Adrenal gland (tissue), 12 donors: ENCODE measurements around the gene SERINC2. TPM values are rescaled to one million over a fixed set of nuclear protein-coding genes. Genes with fewer than 3 reads are reported as not detected.

Experiments
- DNase-seq, 7 donors: peaks; one replicate each; pipeline ENCODE4 v3.0.0-alpha.2; 2019 to 2020
- H3K27ac ChIP-seq, 5 donors: fragments of 200-600 bp; sonication (generic) in 4 of 5; 1 replicate in 3 of 5; 2 replicates in 2 of 5; pipeline versions ENCODE4 v1.5.1 to v1.8.0; 2016 to 2020; ENCODE audit warnings: mild to moderate bottlenecking in 1 of 5
- H3K27me3 ChIP-seq: fragments of 200-600 bp; 2 replicates; pipeline ENCODE4 v1.8.0; 2021
- H3K36me3 ChIP-seq, 2 donors: fragments of 200-600 bp; replicated peaks in 1 of 2; 1 replicate in 1 of 2; 2 replicates in 1 of 2; pipeline versions ENCODE4 v1.5.1 to v1.8.0; 2018 to 2022
- H3K4me1 ChIP-seq, 2 donors: fragments of 200-600 bp; replicated peaks in 1 of 2; 1 replicate in 1 of 2; 2 replicates in 1 of 2; pipeline versions ENCODE4 v1.5.1 to v1.8.0; 2018 to 2021
- H3K4me3 ChIP-seq, 4 donors: fragments of 200-600 bp; sonication (generic) in 3 of 4; one replicate each; pipeline ENCODE4 v1.5.1; 2016 to 2018
- H3K9me3 ChIP-seq, 3 donors: fragments of 200-600 bp; sonication (generic) in 1 of 3; replicated peaks in 1 of 3; 1 replicate in 2 of 3; 2 replicates in 1 of 3; pipeline versions ENCODE4 v1.5.1 to v1.8.0; 2016 to 2021
- CTCF ChIP-seq, 6 experiments: fragments of 450-650 bp in 4 of 6; fragments of 200-600 bp in 2 of 6; sonication (generic) in 1 of 6; IDR thresholded peaks; 1 replicate in 5 of 6; 2 replicates in 1 of 6; pipeline versions ENCODE4 v1.5.1 to v1.8.0; 2016 to 2021; ENCODE audit warnings: antibody characterized with exemption in 6 of 6, mild to moderate bottlenecking in 2 of 6, moderate library complexity in 1 of 6
- POLR2A ChIP-seq, 2 donors: fragments of 450-650 bp; IDR thresholded peaks; one replicate each; pipeline ENCODE4 v1.6.1; 2017; ENCODE audit warnings: antibody characterized with exemption in 2 of 2, mild to moderate bottlenecking in 2 of 2, moderate library complexity in 1 of 2
- WGBS, 4 donors: extraction: QIAGEN DNeasy Blood & Tissue Kit in 2 of 4; methylation state at CpG; one replicate each; pipeline versions ENCODE4 v1.1.5 to v1.1.7; 2013 to 2017; 5-methylcytosine and 5-hydroxymethylcytosine counted together
- intact Hi-C, 2 donors: fragments of 100-400 bp; cut with DNase I; formaldehyde crosslinking; loops; one replicate each; pipeline versions ENCODE4 v1.14.1 to v1.15.0; 2022 to 2023
- polyA plus RNA-seq, 3 donors: library from polyadenylated mRNA; stranded (reverse); fragments of 200-250 nt in 2 of 3; fragments of 350-450 nt in 1 of 3; fragmentation: Illumina TruSeq in 1 of 3; extraction: RNeasy Lipid Tissue Mini Kit (QIAGEN cat#74804) in 1 of 3; gene quantifications; one replicate each; pipeline ENCODE4 v1.2.3, GENCODE V29; 2013 to 2014
- total RNA-seq, 9 donors: library from RNA; depleted of rRNA in 4 of 9; stranded (reverse); fragments of >200 nt in 4 of 9; fragments of 120-200 nt in 1 of 9; fragmentation: NEBNext Ultra II Directional in 1 of 9; extraction: Animal tissue kit (Norgen Biotek cat#: 25700) in 1 of 9; gene quantifications; one replicate each; pipeline versions ENCODE4 v1.1.0 to v1.2.4, GENCODE V29; 2013 to 2023
- donor health status: healthy with polysubstance abuse.
- donor health status: Bipolar disorder and iron deficiency.
- donor health status: DM: yes; HTN: yes; CAD: no.
- donor health status: DM: no; HTN: no; CAD: no.
- donor health status: DM: no; HTN: no; CAD: no.
- donor health status: DM: yes; HTN: yes; CAD: no.

The SERINC2 gene
- total and polyA plus RNA-seq, 12 donors: 0.94 to 35.8 (median 19.2) TPM

GRCh38 chr1:31436596-31437432, 23.8 kb downstream of the SERINC2 start:
- Histone ChIP-seq H3K4me1 (no peaks in the 10 kb centered on the region), H3K4me3 (no peak overlapping the region), H3K27ac (no peak overlapping the region), H3K9me3 (no peaks in the 10 kb centered on the region), H3K27me3 (no peaks in the 10 kb centered on the region), H3K36me3 (no peaks in the 10 kb centered on the region)
- DNase-seq: peak in 1 of 7 donors; percentile 35
- intact Hi-C loops: no loop called here
- TF ChIP-seq POLR2A (IDR thresholded peaks at IDR 0.05): no peak
- no peak for TF ChIP-seq CTCF (IDR thresholded peaks at IDR 0.05)
- 83 to 87% (median 85%) methylated on average over 8 to 9 of the region's 9 CpGs for WGBS, 4 donors

DNA sequence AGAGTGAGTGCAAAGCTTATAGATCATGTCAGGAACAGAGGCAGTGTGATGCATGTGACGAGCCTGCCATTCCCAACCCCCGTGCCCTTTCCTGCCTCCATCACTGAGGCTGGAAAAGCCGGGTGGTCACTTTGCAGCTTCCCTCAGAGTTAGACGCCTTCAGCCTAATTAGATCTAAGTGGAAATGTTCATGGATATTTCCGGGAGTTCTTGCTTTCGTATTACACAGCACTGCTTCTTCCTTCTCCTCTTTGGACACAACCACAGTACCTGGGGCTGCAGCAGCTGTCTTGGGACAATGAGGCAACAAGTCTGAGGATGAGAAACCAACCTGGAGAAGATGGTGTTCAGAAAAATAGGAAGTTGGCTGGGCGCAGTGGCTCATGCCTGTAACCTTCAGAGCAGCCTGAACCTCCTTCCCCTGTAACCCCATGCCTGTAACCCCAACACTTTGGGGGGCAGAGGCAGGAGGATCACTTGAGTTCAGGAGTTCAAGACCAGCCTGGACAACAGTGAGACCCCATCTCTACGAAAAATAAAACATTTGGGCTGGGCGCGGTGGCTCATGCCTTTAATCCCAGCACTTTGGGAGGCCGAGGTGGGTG, 24.5 kb downstream of the SERINC2 start:
- Histone ChIP-seq H3K27ac (no peak overlapping the region), H3K9me3 (no peaks in the 10 kb centered on the region), H3K4me1 (no peaks in the 10 kb centered on the region), H3K36me3 (no peaks in the 10 kb centered on the region), H3K4me3 (no peak overlapping the region), H3K27me3 (no peaks in the 10 kb centered on the region)
- peak in 1 of 7 donors; percentile 25 for DNase-seq
- 70 to 86% (median 79%) methylated on average over 9 to 11 of the region's 11 CpGs for WGBS, 4 donors
- TF ChIP-seq POLR2A (IDR thresholded peaks at IDR 0.05) (no peak), CTCF (IDR thresholded peaks at IDR 0.05) (no peak)
- intact Hi-C loops: no loop called here

DNA sequence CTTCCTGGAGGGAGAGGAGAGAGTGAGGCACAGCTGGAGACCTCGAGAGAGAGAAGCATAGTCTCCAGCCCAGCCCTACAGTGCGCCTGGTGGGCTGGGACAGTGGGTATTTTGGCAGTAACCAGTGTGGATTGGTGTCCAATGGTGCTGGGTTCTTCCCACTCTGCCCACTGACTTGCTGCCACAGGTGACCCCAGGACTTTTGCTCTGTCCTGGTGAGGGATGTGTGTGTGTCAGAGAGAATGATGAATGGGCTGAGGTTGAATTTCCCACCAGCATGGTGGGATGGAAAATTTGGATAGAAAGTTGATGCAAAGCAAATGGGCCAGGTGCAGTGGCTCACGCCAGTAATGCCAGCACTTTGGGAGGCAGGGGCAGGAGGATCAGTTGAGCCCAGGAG, 26.3 kb downstream of the SERINC2 start:
- TF ChIP-seq POLR2A (IDR thresholded peaks at IDR 0.05) (no peak), CTCF (IDR thresholded peaks at IDR 0.05) (no peak)
- Histone ChIP-seq H3K4me1 (no peaks in the 10 kb centered on the region), H3K4me3 (no peak overlapping the region), H3K9me3 (no peaks in the 10 kb centered on the region), H3K36me3 (no peaks in the 10 kb centered on the region), H3K27ac (no peak overlapping the region), H3K27me3 (no peaks in the 10 kb centered on the region)
- no peak for DNase-seq
- 82 to 92% (median 87%) methylated on average over 3 of the region's 3 CpGs for WGBS, 4 donors
- intact Hi-C loops: no loop called here

DNA sequence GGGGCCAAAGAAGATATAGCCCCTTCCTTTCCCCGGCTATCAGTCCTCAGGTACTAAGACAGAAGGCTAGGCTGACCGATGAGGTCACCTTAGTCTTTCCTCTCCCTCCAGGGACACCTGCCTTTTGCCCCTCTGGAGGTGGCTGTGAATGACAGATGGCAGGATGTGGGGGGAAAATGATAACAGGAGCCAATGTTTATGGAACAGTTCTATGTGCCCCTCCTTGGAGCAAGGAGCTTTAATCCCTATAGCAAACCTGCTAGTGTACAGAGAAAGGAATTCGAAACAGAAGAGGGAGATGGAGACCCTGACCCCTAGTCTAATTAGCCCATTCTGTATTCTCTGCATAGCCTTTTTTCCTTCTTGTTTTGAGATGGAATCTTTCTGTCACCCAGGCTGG, 28.1 kb downstream of the SERINC2 start:
- no peaks in the 10 kb centered on the region for H3K4me1 ChIP-seq
- H3K4me3 ChIP-seq: no peak overlapping the region
- DNase-seq: no peak
- H3K36me3 ChIP-seq: no peaks in the 10 kb centered on the region
- no peaks in the 10 kb centered on the region for H3K9me3 ChIP-seq
- H3K27ac ChIP-seq: no peak overlapping the region
- no peaks in the 10 kb centered on the region for H3K27me3 ChIP-seq
- no peak for TF ChIP-seq CTCF (IDR thresholded peaks at IDR 0.05)
- TF ChIP-seq POLR2A (IDR thresholded peaks at IDR 0.05): no peak
- 58 to 93% (median 72%) methylated on average over 3 of the region's 3 CpGs for WGBS, 4 donors
- intact Hi-C loops: no loop called here
